Gastroesophageal sphincter (tissue), 4 donors: Measurements from ENCODE around the gene FRMPD2. TPM values are rescaled to one million over a fixed set of nuclear protein-coding genes. Genes with fewer than 3 reads are reported as not detected.

ENCODE experiments used
- ATAC-seq: fragments of 150-250 bp; one replicate; pipeline ENCODE4 v1.9.1; 2016; ENCODE audit warnings: mild to moderate bottlenecking, moderate library complexity
- H3K27ac ChIP-seq, 4 donors: fragments of 200-600 bp; sonication (generic) in 3 of 4; 1 replicate in 3 of 4; 2 replicates in 1 of 4; pipeline ENCODE4 v1.5.1; 2016 to 2019
- H3K27me3 ChIP-seq: fragments of 200-600 bp; sonication (generic); one replicate; pipeline ENCODE4 v1.5.1; 2019
- H3K36me3 ChIP-seq, 2 donors: fragments of 200-600 bp; sonication (generic); one replicate each; pipeline ENCODE4 v1.5.1; 2019; ENCODE audit warnings: control low read depth in 1 of 2
- H3K4me1 ChIP-seq, 3 donors: fragments of 200-600 bp; sonication (generic); 1 replicate in 2 of 3; 2 replicates in 1 of 3; pipeline ENCODE4 v1.5.1; 2016 to 2019; ENCODE audit warnings: control low read depth in 2 of 3
- H3K4me3 ChIP-seq, 2 donors: fragments of 200-600 bp; sonication (generic); one replicate each; pipeline ENCODE4 v1.5.1; 2019; ENCODE audit warnings: mild to moderate bottlenecking in 1 of 2, moderate library complexity in 1 of 2
- H3K9me3 ChIP-seq, 3 donors: fragments of 200-600 bp; sonication (generic); one replicate each; pipeline ENCODE4 v1.5.1; 2017 to 2019; ENCODE audit warnings: control low read depth in 2 of 3
- EP300 ChIP-seq: sonication (generic); formaldehyde crosslinking; IDR thresholded peaks from one replicate; pipeline ENCODE4 v1.6.1; 2017; ENCODE audit warnings: antibody characterized with exemption, mild to moderate bottlenecking
- POLR2A ChIP-seq, 2 donors: fragments of 450-650 bp; IDR thresholded peaks; one replicate each; pipeline ENCODE4 v1.6.1; 2017; ENCODE audit warnings: antibody characterized with exemption in 2 of 2, mild to moderate bottlenecking in 2 of 2, moderate library complexity in 1 of 2
- POLR2AphosphoS5 ChIP-seq: sonication (generic); formaldehyde crosslinking; IDR thresholded peaks from one replicate; pipeline ENCODE4 v1.6.1; 2017; ENCODE audit warnings: antibody characterized with exemption
- WGBS, 2 donors: methylation state at CpG; one replicate each; pipeline ENCODE4 v1.1.5; 2018; ENCODE audit warnings: low coverage in 1 of 2; 5-methylcytosine and 5-hydroxymethylcytosine counted together
- total RNA-seq, 4 donors: library from RNA; depleted of rRNA; stranded (reverse); fragments of >200 nt; gene quantifications; one replicate each; pipeline ENCODE4 v1.1.0, GENCODE V29; 2016
- TF ChIP-seq, protein P1 (sequence below), 4 experiments: fragments of 200-600 bp in 2 of 4; fragments of 450-650 bp in 2 of 4; sonication (generic) in 1 of 4; IDR thresholded peaks; one replicate each; pipeline ENCODE4 v1.5.1; 2017 to 2019; ENCODE audit warnings: antibody characterized with exemption in 4 of 4, mild to moderate bottlenecking in 2 of 4, moderate library complexity in 2 of 4

The FRMPD2 gene
- total RNA-seq, 4 donors from 2014 or later: 0.19 TPM; not detected in 3

DNA sequence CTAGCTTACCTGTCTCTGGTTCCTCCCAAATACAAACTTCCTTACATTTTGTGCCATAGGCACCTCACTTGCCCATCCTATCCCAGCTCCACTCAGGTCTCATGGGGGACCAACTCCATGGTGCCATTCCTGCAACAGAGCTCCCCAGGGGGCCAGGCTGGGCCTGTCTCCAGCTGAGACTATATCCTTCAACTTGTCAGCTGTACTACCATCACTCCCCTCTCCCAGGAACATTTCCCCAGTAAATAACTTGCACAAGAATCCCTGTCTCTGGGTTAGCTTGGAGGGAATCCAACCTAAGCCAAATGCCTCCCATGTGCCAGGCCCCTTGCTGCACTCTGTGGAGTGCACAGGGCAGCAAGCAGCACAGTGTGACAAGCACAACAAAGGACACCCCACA is 33.2 kb downstream of the FRMPD2 start:
- TF ChIP-seq POLR2AphosphoS5 (no peak), POLR2A (IDR thresholded peaks at IDR 0.05) (no peak)
- TF ChIP-seq, protein P1, sequence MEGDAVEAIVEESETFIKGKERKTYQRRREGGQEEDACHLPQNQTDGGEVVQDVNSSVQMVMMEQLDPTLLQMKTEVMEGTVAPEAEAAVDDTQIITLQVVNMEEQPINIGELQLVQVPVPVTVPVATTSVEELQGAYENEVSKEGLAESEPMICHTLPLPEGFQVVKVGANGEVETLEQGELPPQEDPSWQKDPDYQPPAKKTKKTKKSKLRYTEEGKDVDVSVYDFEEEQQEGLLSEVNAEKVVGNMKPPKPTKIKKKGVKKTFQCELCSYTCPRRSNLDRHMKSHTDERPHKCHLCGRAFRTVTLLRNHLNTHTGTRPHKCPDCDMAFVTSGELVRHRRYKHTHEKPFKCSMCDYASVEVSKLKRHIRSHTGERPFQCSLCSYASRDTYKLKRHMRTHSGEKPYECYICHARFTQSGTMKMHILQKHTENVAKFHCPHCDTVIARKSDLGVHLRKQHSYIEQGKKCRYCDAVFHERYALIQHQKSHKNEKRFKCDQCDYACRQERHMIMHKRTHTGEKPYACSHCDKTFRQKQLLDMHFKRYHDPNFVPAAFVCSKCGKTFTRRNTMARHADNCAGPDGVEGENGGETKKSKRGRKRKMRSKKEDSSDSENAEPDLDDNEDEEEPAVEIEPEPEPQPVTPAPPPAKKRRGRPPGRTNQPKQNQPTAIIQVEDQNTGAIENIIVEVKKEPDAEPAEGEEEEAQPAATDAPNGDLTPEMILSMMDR (IDR thresholded peaks at IDR 0.05): no peak
- ATAC-seq: no peak
- no peak overlapping the region for H3K27ac ChIP-seq
- H3K4me1 ChIP-seq: no peaks in the 10 kb centered on the region
- no peak overlapping the region for H3K4me3 ChIP-seq
- H3K9me3 ChIP-seq: no peaks in the 10 kb centered on the region
- peaks cover 6% of the 10 kb centered on the region for H3K27me3 ChIP-seq
- no peaks in the 10 kb centered on the region for H3K36me3 ChIP-seq

DNA sequence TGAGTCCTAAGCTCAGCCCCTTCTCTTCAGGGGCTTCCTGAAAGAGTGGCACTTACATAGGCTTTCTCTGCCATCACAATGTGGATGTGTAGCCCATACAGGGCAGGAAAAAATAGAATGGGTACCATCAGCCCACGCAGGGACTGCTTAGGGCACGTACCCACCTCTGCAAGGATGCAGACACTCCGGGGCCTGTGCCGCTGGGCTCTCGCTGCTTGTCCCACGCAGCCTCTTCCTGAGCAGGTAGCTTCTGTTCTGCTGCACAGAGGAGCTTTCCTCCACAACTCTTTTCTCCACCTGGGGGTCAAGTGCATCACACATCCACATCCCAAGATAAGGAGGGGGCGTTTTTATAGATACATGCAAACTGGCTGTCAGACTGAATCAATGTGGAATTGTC is 34.3 kb downstream of the FRMPD2 start:
- peaks cover 6% of the 10 kb centered on the region for H3K27me3 ChIP-seq
- TF ChIP-seq POLR2A (IDR thresholded peaks at IDR 0.05): no peak
- TF ChIP-seq POLR2AphosphoS5: no peak
- TF ChIP-seq, protein P1 (IDR thresholded peaks at IDR 0.05): no peak
- no peak for TF ChIP-seq EP300
- no peak for ATAC-seq
- 81 to 96% methylated on average over 3 to 6 of the region's 7 CpGs for WGBS, 2 donors
- no peaks in the 10 kb centered on the region for H3K4me1 ChIP-seq
- H3K36me3 ChIP-seq: no peaks in the 10 kb centered on the region
- no peak overlapping the region for H3K27ac ChIP-seq
- no peak overlapping the region for H3K4me3 ChIP-seq
- H3K9me3 ChIP-seq: no peaks in the 10 kb centered on the region

DNA sequence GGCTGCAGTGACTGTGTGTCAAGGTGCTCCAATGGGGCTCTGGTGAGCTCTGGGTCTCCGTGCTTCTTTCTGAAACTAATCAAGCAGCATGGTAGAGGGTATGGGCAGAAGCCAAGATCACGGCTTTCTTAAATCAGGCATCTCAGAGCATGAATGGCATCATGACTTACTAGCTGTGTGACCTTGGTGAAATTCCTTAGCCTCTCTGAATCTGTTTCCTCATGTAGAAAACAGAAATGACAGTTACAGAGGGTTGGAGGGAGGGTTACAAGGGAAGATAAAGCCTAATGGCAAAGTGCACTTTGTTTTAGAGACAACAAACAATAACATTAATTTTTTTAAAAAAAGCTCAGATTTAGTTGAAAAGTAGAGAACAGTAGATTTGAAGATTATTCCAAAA is 34.9 kb downstream of the FRMPD2 start:
- Histone ChIP-seq H3K36me3 (no peaks in the 10 kb centered on the region), H3K9me3 (no peaks in the 10 kb centered on the region), H3K27ac (no peak overlapping the region), H3K4me1 (no peaks in the 10 kb centered on the region), H3K4me3 (no peak overlapping the region), H3K27me3 (peaks cover 6% of the 10 kb centered on the region)
- no peak for ATAC-seq
- TF ChIP-seq POLR2A (IDR thresholded peaks at IDR 0.05): no peak
- no peak for TF ChIP-seq EP300
- TF ChIP-seq POLR2AphosphoS5: no peak
- TF ChIP-seq, protein P1 (IDR thresholded peaks at IDR 0.05): no peak
- no CpG with 5 or more reads among the region's 2 CpGs for WGBS, 2 donors

DNA sequence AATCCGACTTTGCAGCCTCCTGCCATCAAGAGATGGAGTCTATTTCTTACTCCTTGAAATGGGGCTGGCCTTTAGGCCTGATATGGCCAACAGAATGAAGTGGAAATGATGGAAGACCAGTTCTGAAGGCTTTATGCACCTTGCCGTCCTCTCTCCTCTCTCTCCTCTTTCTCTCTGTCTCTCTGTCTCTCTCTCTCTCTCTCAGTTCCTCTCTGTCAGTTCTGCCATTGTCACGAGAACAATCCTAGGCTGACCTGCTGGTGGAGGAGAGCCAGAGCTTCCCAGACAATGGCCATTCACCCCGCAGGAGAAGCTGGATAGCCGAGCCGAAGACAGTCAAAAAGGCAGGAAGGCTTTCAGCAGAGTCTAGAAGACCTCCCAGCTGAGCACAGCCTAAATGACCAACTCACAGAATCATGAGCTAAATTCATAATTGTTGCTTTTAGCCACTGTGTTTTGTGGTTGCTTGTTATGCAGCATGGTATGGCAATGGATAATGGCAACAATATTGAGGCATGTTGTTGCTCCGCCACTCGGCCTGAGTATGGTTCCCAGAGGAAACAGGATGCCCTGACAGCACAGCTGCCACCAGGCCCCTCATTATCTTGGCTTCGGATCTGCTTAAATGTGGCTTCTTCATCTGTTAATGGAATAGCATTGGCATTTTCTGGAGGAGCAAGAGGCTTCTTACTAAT is 35.5 kb downstream of the FRMPD2 start:
- Histone ChIP-seq H3K9me3 (no peaks in the 10 kb centered on the region), H3K4me1 (no peaks in the 10 kb centered on the region), H3K36me3 (no peaks in the 10 kb centered on the region), H3K27ac (no peak overlapping the region), H3K4me3 (no peak overlapping the region), H3K27me3 (peaks cover 6% of the 10 kb centered on the region)
- WGBS, 2 donors: 72% methylated on average over 4 to 5 of the region's 9 CpGs
- no peak for ATAC-seq
- TF ChIP-seq POLR2A (IDR thresholded peaks at IDR 0.05) (no peak), POLR2AphosphoS5 (no peak), EP300 (no peak)
- TF ChIP-seq, protein P1 (IDR thresholded peaks at IDR 0.05): no peak
